HG02610 (cell line): ENCODE data around the gene NDUFV1.
A peak's percentile ranks its signal among the peaks of the same experiment; 100 is the strongest.
"Not testable (repeated sequence)": the region's sequence is repeated elsewhere in the genome, so short reads cannot be mapped to it uniquely, and the experiment has no call there.

Experiments
- ATAC-seq: cut with Tn5 transposase; IDR thresholded peaks from one replicate; pipeline ENCODE4 v1.9.1; 2021; ENCODE audit warnings: mild to moderate bottlenecking, moderate library complexity; ENCODE audit not compliant: unreplicated experiment

Gene NDUFV1

GRCh38 chr11:67606492-67607295 is at the start of gene NDUFV1:
NDUFV1 (plus strand) TSS chr11:67606936; CDS start chr11:67607005, 69 bp downstream.
- ATAC-seq = peak; percentile 87

DNA sequence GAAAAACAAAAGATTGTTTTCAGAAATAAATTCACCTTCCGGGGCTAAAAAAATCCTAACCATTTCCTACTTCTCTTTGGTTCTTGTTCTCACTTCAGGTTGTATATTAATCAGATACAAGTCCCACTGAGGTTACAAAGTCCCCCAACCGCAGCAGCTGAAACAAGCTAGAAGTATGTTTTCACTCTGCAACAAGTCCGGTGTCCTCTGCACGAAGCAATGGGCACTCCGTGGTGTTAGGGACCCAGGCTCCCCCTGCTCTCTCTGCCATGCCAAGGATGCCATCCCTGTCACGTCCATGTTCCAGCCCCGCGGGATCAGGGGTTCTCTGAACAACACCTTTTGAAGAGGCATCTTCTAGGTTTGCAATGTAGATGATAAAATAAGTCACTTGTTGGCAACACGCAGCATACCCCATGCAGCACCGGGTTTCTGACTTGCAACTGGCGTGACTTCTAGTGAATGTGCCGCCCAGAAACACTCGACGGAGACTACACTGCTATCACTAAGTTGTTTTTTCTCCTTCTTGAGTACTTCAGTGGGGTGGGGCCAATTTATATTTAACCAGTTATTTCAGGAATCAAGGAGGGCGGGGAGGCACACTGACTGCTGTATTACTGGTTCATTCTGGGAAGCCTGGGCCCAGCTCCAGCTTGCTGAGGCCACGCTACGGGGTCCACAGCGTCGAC is 48.5 kb upstream of the NDUFV1 start:
- no peak for ATAC-seq

GRCh38 chr11:67561971-67562619 is 44.6 kb upstream of the NDUFV1 start:
- peak; percentile 62 for ATAC-seq

- ATAC-seq = no peak
Measured at GRCh38 chr11:67562963-67563704, 43.6 kb upstream of the NDUFV1 start.

DNA sequence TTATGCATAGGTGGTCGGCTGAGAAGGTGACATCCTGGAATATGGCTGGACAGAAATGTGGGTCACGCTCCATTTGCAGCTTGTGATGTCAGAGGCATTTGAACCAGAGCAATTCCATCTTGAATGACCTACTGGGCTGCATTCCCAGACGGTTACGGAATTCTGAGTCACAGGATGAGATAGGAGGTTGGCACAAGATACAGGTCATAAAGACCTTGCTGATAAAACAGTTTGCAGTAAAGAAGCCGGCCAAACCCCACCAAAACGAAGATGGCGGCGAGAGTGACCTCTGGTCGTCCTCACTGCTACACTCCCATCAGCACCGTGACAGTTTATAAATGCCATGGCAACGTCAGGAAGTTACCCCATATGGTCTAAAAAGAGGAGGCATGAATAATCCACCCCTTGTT is 43.0 kb upstream of the NDUFV1 start:
- ATAC-seq = not testable (repeated sequence)

GRCh38 chr11:67564230-67564629 is 42.5 kb upstream of the NDUFV1 start:
- no peak for ATAC-seq

DNA sequence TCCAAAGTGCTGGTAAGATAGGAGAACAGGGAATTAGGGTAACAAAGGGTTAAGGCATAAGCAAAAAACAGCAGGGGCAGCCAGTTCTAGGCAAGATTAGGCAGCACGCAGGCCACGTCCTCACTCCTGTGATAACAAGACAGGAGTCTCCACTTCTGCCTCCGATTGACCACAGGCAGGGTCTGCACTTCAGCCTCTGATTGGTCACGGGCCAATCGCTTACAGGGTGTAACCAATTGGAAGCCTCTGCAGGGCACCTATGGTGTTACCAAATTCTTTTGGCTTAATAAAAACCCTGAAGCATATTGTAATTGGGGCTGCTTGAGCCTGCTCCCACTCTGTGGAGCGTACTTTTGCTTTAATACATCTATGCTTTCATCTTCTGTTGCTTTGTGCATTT is 35.3 kb upstream of the NDUFV1 start:
- ATAC-seq = no peak

- ATAC-seq = no peak
Measured at GRCh38 chr11:67572305-67572704, 34.4 kb upstream of the NDUFV1 start.

- ATAC-seq = no peak
Measured at GRCh38 chr11:67572747-67573419, 33.9 kb upstream of the NDUFV1 start.

- no peak for ATAC-seq
Measured at GRCh38 chr11:67574938-67575337, 31.8 kb upstream of the NDUFV1 start.

GRCh38 chr11:67576735-67577475 is 29.8 kb upstream of the NDUFV1 start:
- no peak for ATAC-seq

- no peak for ATAC-seq
Measured at GRCh38 chr11:67577951-67578350, 28.8 kb upstream of the NDUFV1 start.

DNA sequence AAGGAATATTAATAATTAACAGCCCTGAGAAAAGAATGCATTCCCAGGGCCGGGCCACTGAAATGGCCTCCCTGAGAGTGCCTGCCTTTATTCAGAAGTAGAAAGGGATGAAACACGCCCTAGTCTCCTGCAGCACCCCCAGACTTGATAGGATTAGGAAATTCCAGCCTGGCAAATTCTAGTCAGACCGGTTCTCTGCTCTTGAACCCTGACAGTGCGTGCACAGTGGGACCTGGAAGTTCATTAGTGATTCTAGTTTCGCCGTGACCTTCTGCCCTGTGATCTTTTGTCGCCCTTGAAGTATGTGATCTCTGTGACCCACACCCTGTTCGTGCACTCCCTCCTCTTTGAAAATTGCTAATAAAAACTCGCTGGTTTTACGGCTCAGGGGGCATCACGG is 25.3 kb upstream of the NDUFV1 start:
- no peak for ATAC-seq

GRCh38 chr11:67582011-67582410 is 24.7 kb upstream of the NDUFV1 start:
- ATAC-seq = no peak

DNA sequence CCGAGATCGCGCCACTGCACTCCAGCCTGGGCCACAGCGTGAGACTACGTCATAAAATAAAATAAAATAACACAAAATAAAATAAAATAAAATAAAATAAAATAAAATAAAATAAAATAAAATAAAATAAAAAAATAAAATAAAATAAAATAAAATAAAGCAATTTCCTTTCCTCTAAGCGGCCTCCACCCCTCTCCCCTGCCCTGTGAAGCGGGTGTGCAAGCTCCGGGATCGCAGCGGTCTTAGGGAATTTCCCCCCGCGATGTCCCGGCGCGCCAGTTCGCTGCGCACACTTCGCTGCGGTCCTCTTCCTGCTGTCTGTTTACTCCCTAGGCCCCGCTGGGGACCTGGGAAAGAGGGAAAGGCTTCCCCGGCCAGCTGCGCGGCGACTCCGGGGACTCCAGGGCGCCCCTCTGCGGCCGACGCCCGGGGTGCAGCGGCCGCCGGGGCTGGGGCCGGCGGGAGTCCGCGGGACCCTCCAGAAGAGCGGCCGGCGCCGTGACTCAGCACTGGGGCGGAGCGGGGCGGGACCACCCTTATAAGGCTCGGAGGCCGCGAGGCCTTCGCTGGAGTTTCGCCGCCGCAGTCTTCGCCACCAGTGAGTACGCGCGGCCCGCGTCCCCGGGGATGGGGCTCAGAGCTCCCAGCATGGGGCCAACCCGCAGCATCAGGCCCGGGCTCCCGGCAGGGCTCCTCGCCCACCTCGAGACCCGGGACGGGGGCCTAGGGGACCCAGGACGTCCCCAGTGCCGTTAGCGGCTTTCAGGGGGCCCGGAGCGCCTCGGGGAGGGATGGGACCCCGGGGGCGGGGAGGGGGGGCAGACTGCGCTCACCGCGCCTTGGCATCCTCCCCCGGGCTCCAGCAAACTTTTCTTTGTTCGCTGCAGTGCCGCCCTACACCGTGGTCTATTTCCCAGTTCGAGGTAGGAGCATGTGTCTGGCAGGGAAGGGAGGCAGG is 23.2 kb upstream of the NDUFV1 start, which contains the start of gene GSTP1:
GSTP1 (plus strand) TSS at position 566 of the 958 bp plus-strand sequence; CDS start at position 598, 32 bp downstream.
- peak; percentile 51 for ATAC-seq

DNA sequence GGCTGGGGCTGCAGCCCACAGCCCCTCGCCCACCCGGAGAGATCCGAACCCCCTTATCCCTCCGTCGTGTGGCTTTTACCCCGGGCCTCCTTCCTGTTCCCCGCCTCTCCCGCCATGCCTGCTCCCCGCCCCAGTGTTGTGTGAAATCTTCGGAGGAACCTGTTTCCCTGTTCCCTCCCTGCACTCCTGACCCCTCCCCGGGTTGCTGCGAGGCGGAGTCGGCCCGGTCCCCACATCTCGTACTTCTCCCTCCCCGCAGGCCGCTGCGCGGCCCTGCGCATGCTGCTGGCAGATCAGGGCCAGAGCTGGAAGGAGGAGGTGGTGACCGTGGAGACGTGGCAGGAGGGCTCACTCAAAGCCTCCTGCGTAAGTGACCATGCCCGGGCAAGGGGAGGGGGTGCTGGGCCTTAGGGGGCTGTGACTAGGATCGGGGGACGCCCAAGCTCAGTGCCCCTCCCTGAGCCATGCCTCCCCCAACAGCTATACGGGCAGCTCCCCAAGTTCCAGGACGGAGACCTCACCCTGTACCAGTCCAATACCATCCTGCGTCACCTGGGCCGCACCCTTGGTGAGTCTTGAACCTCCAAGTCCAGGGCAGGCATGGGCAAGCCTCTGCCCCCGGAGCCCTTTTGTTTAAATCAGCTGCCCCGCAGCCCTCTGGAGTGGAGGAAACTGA is 22.4 kb upstream of the NDUFV1 start:
- ATAC-seq = no peak

DNA sequence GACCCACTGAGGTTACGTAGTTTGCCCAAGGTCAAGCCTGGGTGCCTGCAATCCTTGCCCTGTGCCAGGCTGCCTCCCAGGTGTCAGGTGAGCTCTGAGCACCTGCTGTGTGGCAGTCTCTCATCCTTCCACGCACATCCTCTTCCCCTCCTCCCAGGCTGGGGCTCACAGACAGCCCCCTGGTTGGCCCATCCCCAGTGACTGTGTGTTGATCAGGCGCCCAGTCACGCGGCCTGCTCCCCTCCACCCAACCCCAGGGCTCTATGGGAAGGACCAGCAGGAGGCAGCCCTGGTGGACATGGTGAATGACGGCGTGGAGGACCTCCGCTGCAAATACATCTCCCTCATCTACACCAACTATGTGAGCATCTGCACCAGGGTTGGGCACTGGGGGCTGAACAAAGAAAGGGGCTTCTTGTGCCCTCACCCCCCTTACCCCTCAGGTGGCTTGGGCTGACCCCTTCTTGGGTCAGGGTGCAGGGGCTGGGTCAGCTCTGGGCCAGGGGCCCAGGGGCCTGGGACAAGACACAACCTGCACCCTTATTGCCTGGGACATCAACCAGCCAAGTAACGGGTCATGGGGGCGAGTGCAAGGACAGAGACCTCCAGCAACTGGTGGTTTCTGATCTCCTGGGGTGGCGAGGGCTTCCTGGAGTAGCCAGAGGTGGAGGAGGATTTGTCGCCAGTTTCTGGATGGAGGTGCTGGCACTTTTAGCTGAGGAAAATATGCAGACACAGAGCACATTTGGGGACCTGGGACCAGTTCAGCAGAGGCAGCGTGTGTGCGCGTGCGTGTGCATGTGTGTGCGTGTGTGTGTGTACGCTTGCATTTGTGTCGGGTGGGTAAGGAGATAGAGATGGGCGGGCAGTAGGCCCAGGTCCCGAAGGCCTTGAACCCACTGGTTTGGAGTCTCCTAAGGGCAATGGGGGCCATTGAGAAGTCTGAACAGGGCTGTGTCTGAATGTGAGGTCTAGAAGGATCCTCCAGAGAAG is 21.6 kb upstream of the NDUFV1 start:
- no peak for ATAC-seq
